Breast epithelium (tissue), 4 donors: ENCODE results near the gene FSTL4. TPM values are rescaled to one million over a fixed set of nuclear protein-coding genes. Genes with fewer than 3 reads are reported as not detected.

ENCODE experiments used
- DNase-seq, 2 donors: peaks; one replicate each; pipeline ENCODE4 v3.0.0-alpha.2; 2019; ENCODE audit warnings: low spot score in 2 of 2
- H3K27ac ChIP-seq, 2 donors: fragments of 200-600 bp; sonication (generic) in 1 of 2; one replicate each; pipeline ENCODE4 v1.5.1; 2016 to 2019; ENCODE audit warnings: mild to moderate bottlenecking in 1 of 2
- H3K27me3 ChIP-seq, 2 donors: fragments of 200-600 bp; sonication (generic) in 1 of 2; one replicate each; pipeline versions ENCODE4 v1.5.1 to v1.6.0; 2017 to 2019; ENCODE audit warnings: control low read depth in 1 of 2, mild to moderate bottlenecking in 1 of 2
- H3K36me3 ChIP-seq: fragments of 200-600 bp; one replicate; pipeline ENCODE4 v1.5.1; 2019
- H3K4me1 ChIP-seq, 2 donors: fragments of 200-600 bp; sonication (generic); one replicate each; pipeline ENCODE4 v1.5.1; 2016 to 2019; ENCODE audit warnings: control low read depth in 1 of 2
- H3K4me3 ChIP-seq, 3 donors: fragments of 200-600 bp; sonication (generic); 1 replicate in 2 of 3; 2 replicates in 1 of 3; pipeline ENCODE4 v1.5.1; 2016 to 2019; ENCODE audit warnings: mild to moderate bottlenecking in 3 of 3, moderate library complexity in 2 of 3
- H3K9me3 ChIP-seq, 2 donors: fragments of 200-600 bp; sonication (generic) in 1 of 2; one replicate each; pipeline ENCODE4 v1.5.1; 2016 to 2019; ENCODE audit warnings: control low read depth in 1 of 2
- POLR2A ChIP-seq: fragments of 450-650 bp; IDR thresholded peaks from one replicate; pipeline ENCODE4 v1.6.1; 2016; ENCODE audit warnings: antibody characterized with exemption, mild to moderate bottlenecking, moderate library complexity
- POLR2AphosphoS5 ChIP-seq, 3 donors: sonication (generic); formaldehyde crosslinking; IDR thresholded peaks; one replicate each; pipeline ENCODE4 v1.6.1; 2017; ENCODE audit warnings: antibody characterized with exemption in 3 of 3
- intact Hi-C: fragments of 100-400 bp; cut with DNase I; formaldehyde crosslinking; loops from one replicate; pipeline ENCODE4 v1.15.1; 2023; ENCODE audit warnings: low total_unique reads
- total RNA-seq, 3 donors: library from RNA; depleted of rRNA; stranded (reverse); fragments of >200 nt; gene quantifications; one replicate each; pipeline ENCODE4 v1.1.0, GENCODE V29; 2016
- TF ChIP-seq, protein P1 (sequence below), 3 donors: fragments of 450-650 bp; IDR thresholded peaks; one replicate each; pipeline ENCODE4 v1.5.1; 2016 to 2017; ENCODE audit warnings: antibody characterized with exemption in 3 of 3, mild to moderate bottlenecking in 3 of 3, moderate library complexity in 3 of 3

The FSTL4 gene
- total RNA-seq, 3 donors from 2014 or later: 0.16 to 0.98 (median 0.88) TPM

DNA sequence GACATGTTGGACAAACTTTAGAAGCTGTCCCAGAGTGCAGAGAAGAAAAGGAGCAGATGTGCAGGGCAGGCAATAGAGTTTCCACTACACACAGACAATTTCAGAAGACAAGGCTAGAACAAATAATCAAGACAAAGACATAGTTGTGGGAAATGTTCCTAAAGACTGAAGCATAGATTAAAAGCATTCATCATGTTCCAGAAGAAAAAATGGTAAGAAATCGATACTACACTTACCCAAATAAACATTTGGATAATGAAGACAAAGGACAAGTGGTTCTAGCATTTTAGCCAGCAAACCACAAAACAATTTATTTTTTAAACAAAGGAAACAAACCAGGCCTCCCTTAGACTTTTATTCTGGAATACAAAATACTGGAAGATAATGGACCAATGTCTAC lies 97.9 kb downstream of the FSTL4 start:
- H3K4me1 ChIP-seq: no peaks in the 10 kb centered on the region
- no peak overlapping the region for H3K4me3 ChIP-seq
- H3K9me3 ChIP-seq: no peaks in the 10 kb centered on the region
- H3K27ac ChIP-seq: no peak overlapping the region
- intact Hi-C loops: no loop called here
- no peak for TF ChIP-seq POLR2AphosphoS5 (IDR thresholded peaks at IDR 0.05)
- TF ChIP-seq, protein P1, sequence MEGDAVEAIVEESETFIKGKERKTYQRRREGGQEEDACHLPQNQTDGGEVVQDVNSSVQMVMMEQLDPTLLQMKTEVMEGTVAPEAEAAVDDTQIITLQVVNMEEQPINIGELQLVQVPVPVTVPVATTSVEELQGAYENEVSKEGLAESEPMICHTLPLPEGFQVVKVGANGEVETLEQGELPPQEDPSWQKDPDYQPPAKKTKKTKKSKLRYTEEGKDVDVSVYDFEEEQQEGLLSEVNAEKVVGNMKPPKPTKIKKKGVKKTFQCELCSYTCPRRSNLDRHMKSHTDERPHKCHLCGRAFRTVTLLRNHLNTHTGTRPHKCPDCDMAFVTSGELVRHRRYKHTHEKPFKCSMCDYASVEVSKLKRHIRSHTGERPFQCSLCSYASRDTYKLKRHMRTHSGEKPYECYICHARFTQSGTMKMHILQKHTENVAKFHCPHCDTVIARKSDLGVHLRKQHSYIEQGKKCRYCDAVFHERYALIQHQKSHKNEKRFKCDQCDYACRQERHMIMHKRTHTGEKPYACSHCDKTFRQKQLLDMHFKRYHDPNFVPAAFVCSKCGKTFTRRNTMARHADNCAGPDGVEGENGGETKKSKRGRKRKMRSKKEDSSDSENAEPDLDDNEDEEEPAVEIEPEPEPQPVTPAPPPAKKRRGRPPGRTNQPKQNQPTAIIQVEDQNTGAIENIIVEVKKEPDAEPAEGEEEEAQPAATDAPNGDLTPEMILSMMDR (IDR thresholded peaks at IDR 0.05): no peak
- no peak for DNase-seq
- H3K27me3 ChIP-seq: no peaks in the 10 kb centered on the region
- no peaks in the 10 kb centered on the region for H3K36me3 ChIP-seq

DNA sequence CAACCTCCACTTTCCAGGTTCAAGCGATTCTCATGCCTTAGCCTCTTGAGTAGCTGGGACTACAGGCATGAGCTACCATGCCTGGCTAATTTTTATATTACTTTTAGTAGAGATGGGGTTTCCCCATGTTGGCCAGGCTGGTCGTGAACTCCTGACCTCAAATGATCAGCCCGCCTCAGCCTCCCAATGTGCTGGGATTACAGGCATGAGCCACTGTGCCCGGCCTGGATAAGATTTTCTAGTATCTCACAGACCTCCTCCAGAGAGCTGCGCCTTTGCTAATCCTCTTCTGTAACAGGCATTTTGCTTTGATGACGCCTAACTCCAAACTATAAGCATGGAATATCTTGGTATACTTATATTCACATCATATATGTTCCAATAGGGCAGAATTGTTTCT lies 99.4 kb downstream of the FSTL4 start:
- Histone ChIP-seq H3K27me3 (no peaks in the 10 kb centered on the region), H3K4me1 (no peaks in the 10 kb centered on the region), H3K9me3 (no peaks in the 10 kb centered on the region), H3K27ac (no peak overlapping the region), H3K4me3 (no peak overlapping the region), H3K36me3 (no peaks in the 10 kb centered on the region)
- TF ChIP-seq POLR2AphosphoS5 (IDR thresholded peaks at IDR 0.05): no peak
- TF ChIP-seq, protein P1 (IDR thresholded peaks at IDR 0.05): no peak
- intact Hi-C loops: no loop called here
- DNase-seq: no peak

DNA sequence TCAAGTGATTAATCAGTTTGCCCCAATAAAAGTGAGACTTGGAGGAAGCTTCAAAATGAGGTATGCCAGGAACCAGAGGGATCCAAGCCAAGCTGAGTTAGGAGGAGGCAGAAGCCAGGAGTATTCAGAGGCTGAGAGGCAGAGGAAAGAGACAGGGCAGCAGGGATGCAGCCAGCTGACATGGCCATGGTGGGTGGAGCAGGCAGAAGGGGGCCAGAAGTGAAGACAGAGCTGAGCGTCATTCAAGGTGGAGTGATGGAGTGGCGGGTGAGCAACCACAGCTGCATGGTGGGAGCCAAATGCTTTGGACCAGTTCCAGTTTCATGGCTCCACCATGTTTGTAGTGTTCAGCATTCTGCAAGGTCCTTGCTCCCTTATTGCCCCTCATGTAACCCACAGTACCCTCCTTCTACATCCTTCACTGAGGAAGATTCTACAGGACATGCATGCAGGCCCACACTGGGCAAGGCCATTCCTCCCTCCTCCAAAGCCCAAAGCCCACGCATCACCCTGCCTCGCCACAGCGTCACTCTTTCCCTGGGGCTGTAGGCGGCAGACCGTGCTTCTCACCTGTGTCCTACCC lies 100.6 kb downstream of the FSTL4 start:
- Histone ChIP-seq H3K27ac (no peak overlapping the region), H3K4me3 (no peak overlapping the region), H3K9me3 (no peaks in the 10 kb centered on the region), H3K4me1 (no peaks in the 10 kb centered on the region), H3K27me3 (no peaks in the 10 kb centered on the region), H3K36me3 (no peaks in the 10 kb centered on the region)
- no peak for DNase-seq
- intact Hi-C loops: no loop called here
- TF ChIP-seq POLR2A: no peak
- TF ChIP-seq, protein P1 (IDR thresholded peaks at IDR 0.05): no peak
- TF ChIP-seq POLR2AphosphoS5 (IDR thresholded peaks at IDR 0.05): no peak

DNA sequence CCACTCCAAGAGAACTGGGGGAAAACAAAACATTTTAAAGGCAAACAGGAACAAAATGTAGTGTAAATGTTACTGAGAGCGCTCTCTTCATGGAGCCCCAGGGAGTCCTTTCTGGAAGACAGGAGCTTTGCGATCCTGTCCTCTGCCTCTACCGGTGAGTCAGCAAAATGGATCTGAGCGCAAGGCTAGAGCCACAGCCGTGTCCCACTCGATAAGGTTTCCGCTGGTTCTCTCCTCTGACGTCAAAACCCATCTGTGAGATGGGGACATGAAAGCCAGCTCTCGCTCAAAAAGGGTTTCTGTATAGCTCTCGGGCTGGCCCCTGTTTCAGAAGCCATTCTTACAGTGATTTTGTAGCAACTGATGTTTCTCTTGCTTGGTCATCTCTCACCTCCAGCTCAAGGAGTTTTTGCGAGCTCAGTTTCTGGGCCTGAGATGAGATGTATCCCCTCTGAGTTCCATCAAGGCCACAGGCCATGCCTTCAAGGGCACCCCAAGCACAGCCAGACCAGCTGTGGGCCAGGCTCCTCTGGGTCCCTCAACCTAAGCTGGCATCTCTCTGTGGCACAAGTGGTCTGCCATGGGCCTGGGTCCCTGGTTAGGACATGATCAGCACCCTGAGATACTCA lies 101.6 kb downstream of the FSTL4 start:
- H3K36me3 ChIP-seq: no peaks in the 10 kb centered on the region
- no peak for DNase-seq
- H3K4me3 ChIP-seq: no peak overlapping the region
- H3K27me3 ChIP-seq: no peaks in the 10 kb centered on the region
- no peaks in the 10 kb centered on the region for H3K4me1 ChIP-seq
- H3K9me3 ChIP-seq: no peaks in the 10 kb centered on the region
- intact Hi-C loops: no loop called here
- TF ChIP-seq POLR2A: no peak
- TF ChIP-seq POLR2AphosphoS5 (IDR thresholded peaks at IDR 0.05): no peak
- TF ChIP-seq, protein P1 (IDR thresholded peaks at IDR 0.05): no peak
- H3K27ac ChIP-seq: no peak overlapping the region

DNA sequence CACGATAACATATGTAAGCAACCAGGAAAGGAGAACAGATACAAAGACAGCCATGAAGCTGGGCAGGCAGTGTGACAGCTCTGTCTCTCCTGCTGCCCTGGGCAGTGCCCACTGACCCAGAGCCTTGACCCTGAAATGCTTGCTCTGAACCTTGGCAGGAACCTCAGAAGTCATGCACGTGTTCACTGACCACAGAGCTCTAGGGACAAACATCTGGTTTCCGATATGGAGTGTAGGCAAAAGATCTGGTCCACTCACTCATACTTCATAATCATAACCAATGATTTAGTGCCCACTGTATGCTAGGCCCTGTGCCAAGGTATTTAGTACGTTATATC lies 102.6 kb downstream of the FSTL4 start:
- H3K27me3 ChIP-seq: no peaks in the 10 kb centered on the region
- DNase-seq: no peak

More for the DNA sequence above, 102.6 kb downstream of the FSTL4 start:
- intact Hi-C loops: no loop called here
- TF ChIP-seq, protein P1 (IDR thresholded peaks at IDR 0.05): no peak
- TF ChIP-seq POLR2AphosphoS5 (IDR thresholded peaks at IDR 0.05): no peak
- TF ChIP-seq POLR2A: no peak
- Histone ChIP-seq H3K9me3 (no peaks in the 10 kb centered on the region), H3K4me3 (no peak overlapping the region), H3K36me3 (no peaks in the 10 kb centered on the region), H3K4me1 (no peaks in the 10 kb centered on the region), H3K27ac (no peak overlapping the region)
